Measurements from ENCODE around the gene PTPRH. TPM values are rescaled to one million over a fixed set of nuclear protein-coding genes. Genes with fewer than 3 reads are reported as not detected.

The PTPRH gene, protein sequence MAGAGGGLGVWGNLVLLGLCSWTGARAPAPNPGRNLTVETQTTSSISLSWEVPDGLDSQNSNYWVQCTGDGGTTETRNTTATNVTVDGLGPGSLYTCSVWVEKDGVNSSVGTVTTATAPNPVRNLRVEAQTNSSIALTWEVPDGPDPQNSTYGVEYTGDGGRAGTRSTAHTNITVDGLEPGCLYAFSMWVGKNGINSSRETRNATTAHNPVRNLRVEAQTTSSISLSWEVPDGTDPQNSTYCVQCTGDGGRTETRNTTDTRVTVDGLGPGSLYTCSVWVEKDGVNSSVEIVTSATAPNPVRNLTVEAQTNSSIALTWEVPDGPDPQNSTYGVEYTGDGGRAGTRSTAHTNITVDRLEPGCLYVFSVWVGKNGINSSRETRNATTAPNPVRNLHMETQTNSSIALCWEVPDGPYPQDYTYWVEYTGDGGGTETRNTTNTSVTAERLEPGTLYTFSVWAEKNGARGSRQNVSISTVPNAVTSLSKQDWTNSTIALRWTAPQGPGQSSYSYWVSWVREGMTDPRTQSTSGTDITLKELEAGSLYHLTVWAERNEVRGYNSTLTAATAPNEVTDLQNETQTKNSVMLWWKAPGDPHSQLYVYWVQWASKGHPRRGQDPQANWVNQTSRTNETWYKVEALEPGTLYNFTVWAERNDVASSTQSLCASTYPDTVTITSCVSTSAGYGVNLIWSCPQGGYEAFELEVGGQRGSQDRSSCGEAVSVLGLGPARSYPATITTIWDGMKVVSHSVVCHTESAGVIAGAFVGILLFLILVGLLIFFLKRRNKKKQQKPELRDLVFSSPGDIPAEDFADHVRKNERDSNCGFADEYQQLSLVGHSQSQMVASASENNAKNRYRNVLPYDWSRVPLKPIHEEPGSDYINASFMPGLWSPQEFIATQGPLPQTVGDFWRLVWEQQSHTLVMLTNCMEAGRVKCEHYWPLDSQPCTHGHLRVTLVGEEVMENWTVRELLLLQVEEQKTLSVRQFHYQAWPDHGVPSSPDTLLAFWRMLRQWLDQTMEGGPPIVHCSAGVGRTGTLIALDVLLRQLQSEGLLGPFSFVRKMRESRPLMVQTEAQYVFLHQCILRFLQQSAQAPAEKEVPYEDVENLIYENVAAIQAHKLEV
- total RNA-seq = 1 to 10 TPM; 1.3 to 7.8 TPM

DNA sequence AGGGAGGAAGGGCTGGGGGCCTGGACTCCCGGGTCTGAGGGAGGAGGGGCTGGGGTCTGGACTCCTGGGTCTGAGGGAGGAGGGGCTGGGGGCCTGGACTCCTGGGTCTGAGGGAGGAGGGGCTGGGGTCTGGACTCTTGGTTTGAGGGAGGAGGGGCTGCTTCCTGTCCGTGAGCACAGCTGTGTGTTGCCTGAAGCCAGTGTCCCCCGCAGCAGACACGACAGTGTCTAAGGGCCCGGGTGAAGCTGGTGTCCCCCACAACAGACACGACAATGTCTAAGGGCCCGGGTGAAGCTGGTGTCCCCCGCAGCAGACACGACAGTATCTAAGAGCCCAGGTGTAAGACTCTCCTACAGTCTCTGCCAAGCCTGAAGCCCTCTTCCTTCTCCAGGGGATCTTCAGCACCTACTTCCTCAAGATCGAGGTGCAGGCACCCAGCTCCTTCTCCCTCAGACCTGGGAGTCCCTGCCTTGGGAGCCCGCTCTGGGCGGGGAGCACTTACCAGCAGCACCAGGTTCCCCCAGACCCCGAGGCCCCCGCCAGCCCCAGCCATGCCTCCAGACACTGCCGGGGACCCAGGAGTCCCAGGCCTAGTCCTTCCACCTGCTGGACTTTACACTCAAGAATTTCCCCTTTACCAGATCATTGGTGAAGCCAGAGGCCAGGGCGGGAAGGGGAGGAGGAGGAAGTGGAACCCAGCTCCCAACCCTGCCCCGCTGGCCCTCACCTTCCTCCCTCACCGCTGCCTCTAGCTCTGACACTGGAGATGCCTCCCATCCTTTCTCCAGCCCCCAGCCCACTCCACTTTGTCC is at the start of gene PTPRH:
Gene PTPRH (minus strand): TSS at position 622 of the 813 bp plus-strand sequence. CDS start 68 bp downstream, at position 554.
- no peaks in the 10 kb centered on the region for H3K36me3 ChIP-seq
- peaks cover 0 to 4% of the 10 kb centered on the region in 2 donors for H3K9me3 ChIP-seq
- H3K4me1 ChIP-seq = peaks cover 0 to 22% of the 10 kb centered on the region in 2 donors
- H3K27ac ChIP-seq = peak within 1 kb of the TSS; percentile 35 to 60
- H3K27me3 ChIP-seq = no peaks in the 10 kb centered on the region
- TF ChIP-seq, protein P1, sequence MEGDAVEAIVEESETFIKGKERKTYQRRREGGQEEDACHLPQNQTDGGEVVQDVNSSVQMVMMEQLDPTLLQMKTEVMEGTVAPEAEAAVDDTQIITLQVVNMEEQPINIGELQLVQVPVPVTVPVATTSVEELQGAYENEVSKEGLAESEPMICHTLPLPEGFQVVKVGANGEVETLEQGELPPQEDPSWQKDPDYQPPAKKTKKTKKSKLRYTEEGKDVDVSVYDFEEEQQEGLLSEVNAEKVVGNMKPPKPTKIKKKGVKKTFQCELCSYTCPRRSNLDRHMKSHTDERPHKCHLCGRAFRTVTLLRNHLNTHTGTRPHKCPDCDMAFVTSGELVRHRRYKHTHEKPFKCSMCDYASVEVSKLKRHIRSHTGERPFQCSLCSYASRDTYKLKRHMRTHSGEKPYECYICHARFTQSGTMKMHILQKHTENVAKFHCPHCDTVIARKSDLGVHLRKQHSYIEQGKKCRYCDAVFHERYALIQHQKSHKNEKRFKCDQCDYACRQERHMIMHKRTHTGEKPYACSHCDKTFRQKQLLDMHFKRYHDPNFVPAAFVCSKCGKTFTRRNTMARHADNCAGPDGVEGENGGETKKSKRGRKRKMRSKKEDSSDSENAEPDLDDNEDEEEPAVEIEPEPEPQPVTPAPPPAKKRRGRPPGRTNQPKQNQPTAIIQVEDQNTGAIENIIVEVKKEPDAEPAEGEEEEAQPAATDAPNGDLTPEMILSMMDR (IDR thresholded peaks at IDR 0.05) = no peak
- no peak within 1 kb of the TSS for H3K4me3 ChIP-seq
- DNase-seq (ENCODE audit: low spot score) = no peak

DNA sequence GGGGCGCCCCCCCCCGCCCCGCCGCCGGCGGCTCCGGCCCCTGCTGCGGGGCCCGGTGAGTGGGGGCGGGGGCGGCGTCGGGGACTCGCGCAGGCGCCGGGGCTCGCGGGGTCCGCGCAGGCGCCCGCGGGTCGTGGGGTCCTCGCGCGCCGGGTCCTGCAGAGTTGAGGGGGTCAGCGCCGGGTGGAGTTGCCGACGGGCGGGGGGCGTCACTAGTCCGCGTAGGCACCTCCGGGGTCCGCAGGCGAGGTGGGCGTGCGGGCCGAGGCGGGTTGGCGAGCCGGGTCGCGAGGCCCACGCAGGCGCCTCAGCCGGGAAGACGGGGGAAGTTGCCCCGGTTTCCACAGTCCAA is 49.2 kb upstream of the PTPRH start:
- no peaks in the 10 kb centered on the region for H3K36me3 ChIP-seq
- no peaks in the 10 kb centered on the region for H3K27me3 ChIP-seq
- H3K9me3 ChIP-seq = no peaks in the 10 kb centered on the region
- peaks cover 3 to 54% of the 10 kb centered on the region in 2 donors for H3K4me1 ChIP-seq
- DNase-seq (ENCODE audit: low spot score) = no peak
- peak overlapping the region; percentile 82 to 97 for H3K4me3 ChIP-seq
- H3K27ac ChIP-seq = peak overlapping the region; percentile 90 to 95
- TF ChIP-seq, protein P1 (IDR thresholded peaks at IDR 0.05) = no peak

DNA sequence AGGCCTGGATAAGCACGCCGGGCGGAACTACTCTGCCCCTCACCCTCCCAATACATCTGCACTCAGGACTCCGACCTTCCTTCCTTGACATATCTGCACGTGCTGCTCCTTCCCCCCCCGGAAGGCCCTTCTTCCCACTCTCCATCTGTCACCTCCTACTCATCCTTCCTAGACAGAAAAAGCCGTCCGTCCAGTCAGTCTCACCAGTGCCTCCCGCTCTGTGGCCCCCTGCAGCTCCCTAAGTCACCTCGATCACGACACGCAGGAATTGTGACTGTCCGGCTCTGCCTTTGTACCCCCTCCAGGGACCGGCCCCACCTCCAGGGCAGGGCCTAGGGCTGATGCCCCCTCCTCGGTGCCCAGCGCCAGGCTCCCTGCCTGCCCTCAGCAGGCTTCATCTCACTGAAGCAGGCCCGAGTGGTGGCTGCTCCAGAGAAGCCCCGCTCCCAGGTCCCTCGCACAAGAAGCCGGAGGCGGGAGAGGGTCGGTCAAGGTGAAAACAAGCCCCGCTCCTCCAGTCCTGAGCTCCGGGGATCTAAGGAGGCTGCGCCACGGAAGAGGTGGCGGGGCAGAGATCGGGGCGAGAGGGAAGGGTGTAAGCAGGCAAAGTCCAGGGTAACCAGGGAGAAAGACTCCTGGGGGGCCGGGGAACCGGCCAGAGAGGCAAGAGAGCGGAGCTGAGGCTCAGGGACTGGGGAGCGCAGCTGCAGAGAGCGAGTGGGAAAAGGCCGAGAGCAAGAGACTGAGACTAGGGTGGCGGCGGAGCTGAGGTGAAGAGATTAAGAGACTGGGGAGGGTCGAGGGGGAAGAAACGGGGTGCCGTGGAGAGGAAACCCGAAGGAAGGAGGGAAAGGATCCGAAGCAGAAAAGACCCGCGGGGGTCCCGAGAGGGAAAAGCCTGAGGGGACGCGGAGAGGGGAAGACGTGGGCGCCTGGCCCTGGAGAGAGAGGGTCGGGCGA is 48.4 kb upstream of the PTPRH start:
- TF ChIP-seq, protein P1 (IDR thresholded peaks at IDR 0.05) = no peak
- Histone ChIP-seq H3K4me1 (peaks cover 3 to 59% of the 10 kb centered on the region in 2 donors), H3K27ac (peak overlapping the region; percentile 90 to 95)

DNA sequence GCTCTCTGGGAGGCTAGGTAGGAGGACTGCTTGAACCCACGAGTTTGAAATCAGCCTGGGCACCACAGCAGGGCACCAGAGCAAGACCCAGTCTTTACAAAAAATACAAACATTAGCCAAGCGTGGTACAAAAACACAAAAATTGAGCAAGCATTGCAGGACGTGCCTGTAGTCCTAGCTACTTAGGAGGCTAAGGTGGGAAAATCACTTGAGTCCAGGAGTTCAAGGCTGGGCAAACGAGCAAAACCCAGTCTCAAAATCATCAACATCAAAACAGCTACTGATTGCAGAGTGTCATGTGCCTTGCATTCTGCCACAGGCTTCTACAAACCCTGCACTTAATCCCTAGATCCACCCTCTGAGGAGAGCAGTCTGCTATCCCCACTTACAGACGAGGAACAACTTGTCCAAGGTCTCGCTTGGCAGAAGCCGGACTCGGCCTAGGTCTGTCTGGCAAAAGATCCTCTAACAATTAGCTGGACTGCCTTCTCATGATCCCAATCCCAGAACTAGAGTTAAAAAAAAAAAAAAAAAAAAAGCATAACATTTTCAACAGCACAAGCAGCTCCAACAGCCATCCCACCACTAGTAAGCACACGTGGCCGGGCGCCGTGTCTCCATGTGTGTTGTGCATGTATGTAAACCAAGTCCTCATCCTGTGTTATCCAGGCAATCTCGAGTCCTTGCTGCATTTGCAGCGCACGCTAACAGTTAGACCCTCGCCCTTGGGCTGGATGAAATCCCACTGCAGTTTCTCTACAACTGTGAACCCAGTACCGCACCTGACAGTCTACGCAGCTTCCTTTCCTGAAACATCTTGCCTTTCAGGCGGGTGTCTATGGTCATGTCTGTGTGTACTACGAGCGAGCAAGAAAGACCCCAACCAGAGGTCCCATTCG is 47.5 kb upstream of the PTPRH start:
- TF ChIP-seq, protein P1 (IDR thresholded peaks at IDR 0.05) = no peak
- Histone ChIP-seq H3K27ac (no peak overlapping the region), H3K36me3 (no peaks in the 10 kb centered on the region), H3K4me1 (peaks cover 3 to 69% of the 10 kb centered on the region in 2 donors), H3K9me3 (no peaks in the 10 kb centered on the region), H3K4me3 (peak overlapping the region; percentile 82 to 97), H3K27me3 (no peaks in the 10 kb centered on the region)
- DNase-seq (ENCODE audit: low spot score) = no peak

More for the DNA sequence above, 48.4 kb upstream of the PTPRH start:
- DNase-seq (ENCODE audit: low spot score) = no peak
- H3K27me3 ChIP-seq = no peaks in the 10 kb centered on the region
- peak overlapping the region; percentile 82 to 97 for H3K4me3 ChIP-seq
- H3K36me3 ChIP-seq = no peaks in the 10 kb centered on the region
- H3K9me3 ChIP-seq = no peaks in the 10 kb centered on the region

Data from right atrium auricular region (tissue), 2 donors.